Smooth muscle cell of the brain vasculature (primary cell): ENCODE measurements around the gene EPB41L5.
"Not testable (repeated sequence)": the region's sequence is repeated elsewhere in the genome, so short reads cannot be mapped to it uniquely, and the experiment has no call there.

Source experiments
- DNase-seq: peaks from one replicate; pipeline ENCODE4 v3.0.0-alpha.2; 2012; ENCODE audit warnings: low read depth, low spot score

The EPB41L5 gene

DNA sequence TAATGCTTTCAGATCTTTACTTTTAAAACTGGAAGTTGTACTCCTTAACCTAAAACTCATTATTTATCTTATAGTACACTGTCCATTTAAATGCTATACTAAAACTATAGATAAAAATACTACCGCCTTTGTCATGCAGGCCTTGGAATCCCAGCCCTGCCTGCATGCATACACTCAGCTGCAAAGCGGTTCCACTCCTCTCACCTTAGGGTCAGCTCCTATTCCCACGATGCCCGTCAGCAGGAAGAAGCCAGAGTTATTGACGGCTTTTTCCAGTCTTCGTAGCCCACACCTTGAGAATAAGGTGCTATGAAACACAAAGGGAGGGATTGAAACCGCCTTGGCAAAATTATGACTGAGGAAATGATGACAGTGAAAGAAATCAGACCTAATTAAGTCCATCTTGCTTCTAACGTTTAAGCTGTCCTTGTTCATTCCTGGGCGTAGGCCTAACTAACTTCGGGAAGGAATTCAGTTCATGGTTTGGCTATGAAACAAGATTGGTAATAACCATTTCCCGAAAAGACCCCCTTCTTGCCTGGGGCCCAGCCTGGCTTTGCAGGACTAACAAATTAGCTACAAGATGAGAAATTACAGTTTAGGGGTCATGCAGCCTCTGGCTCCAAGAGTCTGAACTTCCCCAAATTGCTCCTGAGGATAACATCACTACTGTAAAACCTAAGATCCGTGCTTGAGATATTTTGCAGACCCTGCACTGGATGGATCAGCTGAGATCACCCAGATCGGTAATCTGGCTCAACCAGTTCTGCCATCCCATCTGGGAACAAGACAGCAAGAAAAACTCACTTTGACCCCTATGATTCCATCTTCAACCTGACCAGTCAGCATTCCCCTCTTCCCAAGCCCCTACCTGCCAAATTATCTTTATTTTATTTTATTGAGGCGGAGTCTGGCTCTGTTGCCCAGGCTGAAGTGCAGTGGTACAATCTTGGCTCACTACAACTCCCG, 17.1 kb downstream of the EPB41L5 start:
- DNase-seq: no peak

DNA sequence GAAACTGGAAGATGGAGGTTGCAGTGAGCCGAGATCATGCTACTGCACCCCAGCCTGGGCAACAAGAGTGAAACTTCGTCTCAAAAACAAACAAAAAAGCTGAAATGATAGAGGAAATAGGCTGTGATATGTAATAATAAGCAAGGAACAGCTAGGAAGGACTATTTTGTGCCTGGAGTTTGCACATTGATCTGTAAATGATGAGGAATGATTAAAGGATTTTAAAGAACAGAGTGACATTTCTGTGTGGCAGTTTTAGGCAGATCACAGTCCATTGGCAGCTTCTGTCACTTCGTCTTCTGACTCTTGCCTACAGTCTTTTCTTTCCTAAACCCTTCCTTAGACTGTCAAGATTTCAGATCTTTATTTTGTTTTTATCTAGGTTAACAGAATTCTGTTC, 19.4 kb downstream of the EPB41L5 start:
- no peak for DNase-seq

DNA sequence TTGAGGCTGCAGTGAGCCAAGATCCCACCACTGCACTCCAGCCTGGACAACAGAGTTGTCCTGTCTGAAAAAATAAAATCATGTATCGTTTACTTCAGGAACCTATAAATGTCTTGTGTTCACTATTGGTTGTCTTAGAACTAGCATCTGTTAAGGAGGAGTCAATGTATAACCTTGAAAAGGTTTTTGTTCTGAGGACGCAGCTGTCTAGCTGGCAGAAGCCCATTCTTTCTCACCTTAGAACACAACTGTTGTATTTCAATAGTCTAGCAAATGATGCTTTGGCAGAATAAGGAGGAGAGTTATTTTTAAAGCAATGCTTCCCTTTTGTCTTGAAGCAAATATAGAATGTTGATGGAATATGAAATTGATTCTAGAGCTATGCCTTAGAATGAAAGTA, 21.1 kb downstream of the EPB41L5 start:
- no peak for DNase-seq

DNA sequence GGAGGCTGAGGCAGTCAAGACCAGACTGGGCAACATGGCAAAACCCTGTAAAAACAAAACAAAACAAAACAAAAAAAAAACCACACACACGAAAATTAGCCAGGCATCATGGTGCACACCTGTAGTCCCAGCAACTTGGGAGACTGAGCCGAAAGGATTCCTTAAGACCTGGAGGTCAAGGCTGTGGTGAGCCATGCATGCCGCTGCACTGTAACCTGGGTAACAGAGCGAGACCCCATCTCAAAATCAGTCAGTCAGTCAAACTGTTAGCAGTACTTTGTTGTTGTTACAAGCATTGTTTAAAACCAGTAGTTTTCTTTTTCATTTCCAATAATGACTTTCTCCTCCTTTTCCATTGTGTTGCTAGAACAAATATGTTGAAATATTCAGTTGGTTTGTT, 21.7 kb downstream of the EPB41L5 start:
- no peak for DNase-seq

DNA sequence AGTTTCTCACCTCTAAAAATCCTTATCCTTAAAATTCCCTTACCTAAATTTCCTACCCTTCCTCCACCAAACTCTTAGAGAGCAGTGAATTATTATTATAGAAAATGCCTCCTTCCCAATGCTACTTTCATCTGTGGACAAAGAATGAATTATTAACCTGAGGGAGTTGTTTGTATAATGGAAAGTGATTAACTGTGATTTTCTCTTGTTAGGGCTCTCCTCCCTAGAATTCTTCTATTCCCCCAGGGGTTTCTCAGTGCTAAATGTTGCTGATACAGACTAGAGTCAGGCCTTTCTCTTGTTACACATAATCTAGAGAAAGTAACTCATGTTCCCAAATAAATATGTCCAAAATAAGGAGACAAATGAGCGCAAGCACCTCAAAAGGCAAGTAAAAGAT, 23.3 kb downstream of the EPB41L5 start:
- DNase-seq: no peak

DNA sequence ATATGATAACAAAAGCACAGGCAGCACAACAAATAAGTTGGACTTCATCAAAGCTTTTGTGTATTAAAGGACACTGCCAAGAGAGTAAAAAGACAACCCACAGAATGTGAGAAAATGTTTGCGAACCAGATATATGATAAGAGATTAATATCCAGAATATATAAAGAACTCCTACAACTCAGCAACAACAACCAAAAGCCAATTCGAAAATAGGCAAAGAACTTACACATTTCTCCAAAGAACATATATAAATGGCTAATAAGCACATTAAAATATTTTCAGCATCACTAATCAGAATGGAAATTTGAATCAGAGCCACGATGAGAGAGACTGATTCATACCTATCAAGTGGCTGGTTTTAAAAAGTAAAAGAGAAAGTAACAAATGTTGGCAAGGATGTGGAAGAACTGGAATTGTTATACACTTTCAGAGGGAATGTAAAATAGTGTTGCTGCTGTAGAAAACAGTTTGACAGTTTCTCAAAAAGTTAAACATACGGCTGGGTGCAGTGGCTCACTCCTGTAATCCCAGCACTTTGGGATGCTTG, 25.2 kb downstream of the EPB41L5 start:
- DNase-seq: no peak

DNA sequence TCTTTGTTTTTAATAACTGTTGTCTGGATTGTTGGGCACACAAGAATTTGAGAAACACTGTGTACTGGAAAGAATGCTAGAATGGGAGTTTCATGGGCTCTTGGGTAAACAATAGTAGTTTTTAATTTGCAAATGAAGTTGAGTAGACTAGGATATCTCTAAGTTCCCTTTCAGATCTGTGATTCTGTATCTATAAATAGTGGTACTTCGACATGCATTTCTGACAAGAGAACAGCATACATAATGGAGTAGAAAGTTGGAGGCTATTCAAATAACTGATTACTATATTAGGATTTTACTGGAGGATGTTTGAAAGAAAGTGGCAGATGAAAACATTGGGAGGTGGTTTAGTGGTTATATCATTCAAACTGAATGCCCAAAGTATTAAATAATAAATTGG, 29.5 kb downstream of the EPB41L5 start:
- no peak for DNase-seq

DNA sequence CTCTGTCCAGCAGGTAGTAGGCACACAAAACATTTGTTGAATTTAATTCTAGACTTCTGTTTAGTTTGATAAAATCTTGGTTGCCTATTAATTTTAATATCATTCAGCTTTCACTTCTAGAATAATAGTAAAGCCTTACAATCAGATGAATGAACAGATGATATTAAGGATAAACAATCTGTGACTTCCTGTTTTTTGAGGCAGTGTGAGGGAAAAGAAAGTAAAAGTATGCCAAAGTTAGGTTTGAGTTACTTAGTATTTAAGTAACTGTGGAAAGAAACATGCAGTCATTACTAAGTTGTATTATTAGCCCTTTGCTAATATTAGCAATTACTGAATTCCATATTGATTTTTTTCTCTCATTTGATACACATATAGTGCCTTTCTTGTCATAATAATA, 31.5 kb downstream of the EPB41L5 start:
- DNase-seq: no peak

DNA sequence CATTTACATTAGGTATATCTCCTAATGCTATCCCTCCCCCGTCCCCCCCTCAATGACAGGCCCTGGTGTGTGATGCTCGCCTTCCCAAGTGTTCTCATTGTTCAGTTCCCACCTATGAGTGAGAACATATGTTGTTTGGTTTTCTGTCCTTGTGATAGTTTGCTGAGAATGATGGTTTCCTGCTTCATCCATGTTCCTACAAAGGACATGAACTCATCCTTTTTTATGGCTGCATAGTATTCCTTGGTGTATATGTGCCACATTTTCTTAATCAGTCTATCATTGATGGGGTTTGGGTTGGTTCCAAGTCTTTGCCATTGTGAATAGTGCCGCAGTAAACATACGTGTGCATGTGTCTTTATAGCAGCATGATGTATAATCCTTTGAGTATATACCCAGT, 32.9 kb downstream of the EPB41L5 start:
- not testable (repeated sequence) for DNase-seq

DNA sequence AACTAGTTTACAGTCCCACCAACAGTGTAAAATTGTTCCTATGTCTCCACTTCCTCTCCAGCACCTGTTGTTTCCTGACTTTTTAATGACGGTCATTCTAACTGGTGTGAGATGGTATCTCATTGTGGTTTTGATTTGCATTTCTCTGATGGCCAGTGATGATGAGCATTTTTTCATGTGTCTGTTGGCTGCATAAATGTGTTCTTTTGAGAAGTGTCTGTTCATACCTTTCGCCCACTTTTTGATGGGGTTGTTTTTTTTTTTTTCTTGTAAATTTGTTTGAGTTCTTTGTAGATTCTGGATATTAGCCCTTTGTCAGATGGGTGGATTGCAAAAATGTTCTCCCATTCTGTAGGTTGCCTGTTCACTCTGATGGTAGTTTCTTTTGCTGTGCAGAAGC, 33.4 kb downstream of the EPB41L5 start:
- DNase-seq: not testable (repeated sequence)

DNA sequence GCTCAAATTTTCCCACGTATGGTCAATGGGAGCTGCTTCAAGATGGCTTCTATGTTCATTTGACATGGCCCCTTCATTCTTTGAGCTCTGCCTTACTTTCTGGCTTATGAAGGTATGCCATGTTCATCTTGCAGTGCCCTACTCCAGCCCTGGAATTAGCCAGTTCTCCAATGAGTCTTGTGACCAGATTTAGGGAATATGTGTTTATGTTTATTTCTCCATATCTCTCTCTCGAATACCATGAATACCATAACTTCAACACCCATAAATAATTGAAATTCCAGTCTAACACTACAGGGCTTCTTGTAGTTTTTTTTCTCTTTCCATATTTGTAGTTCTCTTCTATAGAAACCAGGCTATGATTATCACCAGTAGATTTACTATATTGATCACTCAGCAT, 39.7 kb downstream of the EPB41L5 start:
- DNase-seq: no peak

DNA sequence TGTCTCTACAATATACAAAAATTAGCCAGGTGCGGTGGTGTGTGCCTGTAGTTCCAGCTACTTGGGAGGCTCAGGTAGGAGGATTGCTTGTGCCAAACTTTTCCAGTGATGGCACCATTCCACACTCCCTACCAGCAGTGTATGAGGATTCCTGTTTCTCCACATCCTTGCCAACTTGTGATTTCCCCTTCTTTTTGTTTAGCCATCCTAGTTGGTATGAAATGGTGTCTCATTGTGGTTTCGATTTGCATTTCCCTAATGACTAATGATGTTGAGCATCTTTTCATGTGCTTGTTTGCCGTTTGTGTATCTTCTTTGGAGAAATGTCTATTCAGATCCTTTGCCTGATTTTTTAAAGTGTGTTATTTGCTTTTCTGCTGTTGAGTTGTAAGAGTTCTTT, 41.0 kb downstream of the EPB41L5 start:
- DNase-seq: no peak

DNA sequence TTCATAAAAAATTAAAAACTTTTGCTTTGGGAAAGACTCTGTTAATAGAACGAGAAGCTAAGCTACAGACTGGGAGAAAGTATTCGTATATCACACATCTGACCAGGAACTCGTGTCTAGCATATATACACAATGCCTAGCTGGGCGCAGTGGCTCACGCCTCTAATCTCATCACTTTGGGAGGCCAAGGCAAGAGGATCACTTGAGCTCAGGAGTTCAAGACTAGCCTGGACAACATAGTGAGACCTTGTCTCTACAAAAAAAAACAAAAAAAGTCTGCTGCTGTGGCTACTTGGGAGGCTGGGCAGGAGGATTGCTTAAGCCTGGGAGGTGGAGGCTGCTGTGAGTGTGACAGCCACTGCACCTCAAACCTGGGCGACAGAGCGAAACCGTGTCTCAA, 46.6 kb downstream of the EPB41L5 start:
- no peak for DNase-seq

DNA sequence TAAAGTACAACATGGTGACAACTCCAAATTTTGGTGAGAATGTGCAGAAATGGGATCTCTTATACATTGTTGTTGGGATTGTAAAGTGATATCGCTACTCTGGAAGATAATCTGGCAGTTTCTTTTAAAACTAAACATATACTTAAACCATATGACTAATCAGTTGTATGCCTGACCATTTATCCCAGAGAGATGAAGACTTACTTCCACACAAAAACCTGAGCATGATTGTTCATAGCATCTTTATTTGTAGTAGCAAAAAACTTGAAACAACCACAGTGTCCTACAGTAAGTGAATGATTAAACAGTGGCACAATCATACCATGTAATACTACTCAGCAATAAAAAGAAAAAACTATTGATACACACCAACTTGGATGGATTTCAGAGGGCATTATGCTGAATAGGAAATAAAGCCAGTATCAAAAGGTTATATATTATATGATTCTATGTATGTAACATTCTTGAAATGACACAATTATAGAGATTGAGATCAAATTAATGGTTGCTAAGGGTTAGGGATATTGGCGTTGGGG, 47.3 kb downstream of the EPB41L5 start:
- no peak for DNase-seq

DNA sequence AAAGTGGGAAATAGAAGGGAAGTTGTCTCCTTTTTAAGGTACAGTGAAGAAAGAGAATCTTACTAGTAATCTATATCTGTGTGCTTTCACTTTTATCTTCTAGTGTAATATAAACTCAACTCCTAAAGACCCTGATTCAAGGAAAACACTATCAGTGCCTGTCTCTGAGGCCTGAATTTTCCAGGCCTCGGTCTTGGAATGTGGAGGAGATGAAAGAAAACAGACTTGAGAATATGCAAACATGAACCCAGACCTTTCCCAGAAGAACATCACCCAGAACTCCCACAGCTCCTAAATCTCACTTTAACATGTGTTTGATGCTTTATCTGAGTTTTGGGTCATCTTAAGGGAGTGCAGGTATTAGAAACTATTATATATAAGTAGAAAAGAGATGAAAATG, 51.8 kb downstream of the EPB41L5 start:
- peak; percentile 9 for DNase-seq

DNA sequence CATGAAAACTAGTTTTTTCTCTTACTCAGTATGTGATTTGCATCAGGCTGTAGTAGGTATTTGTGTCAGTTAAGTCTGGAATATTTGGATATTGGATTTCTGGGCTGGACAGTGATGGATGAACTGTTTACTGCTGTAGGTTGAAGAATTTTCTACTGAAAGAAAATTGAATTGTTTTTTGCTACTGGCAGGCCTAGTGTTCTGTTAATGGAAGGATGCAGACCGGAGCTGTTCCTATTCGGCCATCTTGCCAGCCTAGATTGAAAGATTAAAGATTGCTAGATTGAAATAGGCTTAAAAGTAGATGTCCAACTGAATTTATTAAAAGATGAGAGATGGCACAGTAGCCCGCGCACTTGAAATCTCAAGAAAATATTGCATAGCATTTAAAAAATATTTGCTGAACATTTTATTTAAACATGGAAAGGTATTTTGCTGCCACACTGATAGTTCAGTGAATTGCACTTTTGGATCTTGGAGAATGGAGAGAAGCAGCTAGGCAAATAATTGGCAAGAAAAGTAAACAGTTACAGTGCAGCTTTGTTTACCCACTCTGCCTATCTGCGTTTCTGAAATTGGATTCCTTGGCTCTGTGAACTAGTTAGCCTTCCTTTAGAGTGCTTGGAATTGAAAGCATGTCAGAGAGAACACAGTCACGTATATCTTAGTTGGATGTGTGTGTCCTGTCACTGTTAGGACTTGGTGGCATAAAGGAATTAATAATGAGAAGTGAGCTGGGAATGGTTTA, 54.1 kb downstream of the EPB41L5 start:
- DNase-seq: no peak

DNA sequence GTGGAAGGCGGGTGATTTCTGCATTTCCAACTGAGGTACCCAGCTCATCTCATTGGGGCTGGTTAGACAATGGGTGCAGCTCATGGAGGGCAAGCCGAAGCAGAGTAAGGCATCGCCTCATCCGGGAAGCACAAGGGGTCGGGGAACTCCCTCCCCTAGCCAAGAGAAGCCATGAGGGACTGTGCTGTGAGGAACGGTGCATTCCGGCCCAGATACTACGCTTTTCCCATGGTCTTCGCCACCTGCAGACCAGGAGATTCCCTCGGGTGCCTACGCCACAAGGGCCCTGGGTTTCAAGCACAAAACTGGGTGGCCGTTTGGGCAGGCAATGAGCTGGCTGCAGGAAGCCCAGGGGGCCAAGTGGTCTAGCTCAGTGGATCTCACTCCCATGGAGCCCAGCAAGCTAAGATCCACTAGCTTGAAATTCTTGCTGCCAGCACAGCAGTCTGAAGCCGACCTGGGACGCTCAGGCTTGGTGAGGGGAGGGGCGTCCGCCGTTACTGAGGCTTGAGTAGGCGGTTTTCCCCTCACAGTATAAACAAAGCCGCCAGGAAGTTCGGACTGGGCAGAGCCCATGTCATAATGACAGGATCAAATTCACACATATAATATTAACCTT, 55.3 kb downstream of the EPB41L5 start:
- not testable (repeated sequence) for DNase-seq

DNA sequence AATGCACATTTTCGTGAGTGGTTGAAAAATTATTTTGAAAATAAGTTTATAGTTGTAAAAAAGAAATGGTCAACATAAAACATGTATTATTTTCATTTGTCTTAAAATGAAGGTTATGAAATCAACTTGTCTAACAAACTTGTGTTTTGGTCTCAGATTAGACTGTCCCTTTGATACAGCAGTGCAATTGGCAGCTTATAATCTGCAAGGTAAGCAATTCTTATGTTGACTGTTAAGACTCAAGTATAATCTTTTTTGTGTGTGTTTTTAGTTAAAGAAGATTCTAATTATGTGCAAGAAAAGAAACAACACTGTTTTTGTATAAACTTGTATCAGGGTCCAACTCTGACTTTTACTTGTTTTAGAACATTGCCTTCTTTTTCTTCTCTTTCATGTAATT, 62.7 kb downstream of the EPB41L5 start:
- DNase-seq: no peak

DNA sequence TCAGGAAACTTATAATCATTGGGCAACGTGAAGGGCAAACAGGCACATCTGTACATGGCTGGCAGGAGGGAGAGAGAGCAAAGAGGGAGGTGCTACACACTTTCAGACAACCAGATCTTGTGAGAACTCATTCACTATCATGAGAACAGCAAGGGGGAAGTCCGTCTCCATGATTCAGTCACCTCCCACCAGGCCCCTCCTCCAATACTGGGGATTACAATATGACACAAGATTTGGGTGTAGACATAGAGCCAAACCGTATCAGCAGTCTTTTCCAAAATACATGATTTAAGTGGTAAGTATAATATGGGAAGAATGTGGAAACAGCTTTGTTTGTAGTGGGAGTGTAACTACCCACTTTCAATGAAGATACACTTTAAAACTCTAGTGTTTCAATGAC, 65.0 kb downstream of the EPB41L5 start:
- no peak for DNase-seq

DNA sequence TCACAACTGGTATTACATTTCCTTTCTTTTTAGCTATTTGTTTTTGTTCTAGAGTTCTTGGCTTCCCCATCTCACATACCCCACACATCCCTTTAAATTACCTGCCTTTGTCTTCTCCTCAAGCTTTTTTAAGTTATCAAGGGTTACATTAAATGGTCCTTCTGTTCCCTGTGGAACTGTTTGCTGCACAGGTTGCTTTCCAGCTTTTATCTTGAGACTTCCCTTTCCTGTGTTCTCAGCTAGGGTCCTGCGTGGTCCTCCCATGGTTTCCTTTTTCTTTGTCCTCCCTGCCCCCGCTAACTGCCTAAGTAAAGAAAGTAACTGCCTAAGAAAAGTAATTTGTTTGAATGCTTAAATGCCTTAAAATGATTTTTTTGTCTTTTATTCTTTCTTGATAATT, 66.8 kb downstream of the EPB41L5 start:
- DNase-seq: no peak

DNA sequence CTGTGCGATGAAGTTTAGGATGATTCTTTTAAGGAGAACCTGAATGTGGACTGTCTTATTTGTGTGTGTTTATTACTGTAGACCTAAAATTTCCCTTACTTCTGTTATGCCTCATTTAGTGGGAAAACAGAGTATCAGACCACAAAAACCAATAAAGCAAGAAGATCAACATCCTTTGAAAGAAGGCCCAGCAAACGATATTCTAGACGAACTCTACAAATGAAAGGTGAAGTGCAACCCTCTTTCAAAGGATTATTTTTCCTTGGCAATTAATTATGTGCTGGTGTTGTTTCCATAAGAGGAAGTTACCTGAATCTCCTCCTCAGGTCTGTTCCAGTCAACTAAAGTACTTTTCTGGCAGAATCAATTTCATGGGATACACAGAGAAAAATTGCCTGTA, 78.6 kb downstream of the EPB41L5 start:
- DNase-seq: no peak

DNA sequence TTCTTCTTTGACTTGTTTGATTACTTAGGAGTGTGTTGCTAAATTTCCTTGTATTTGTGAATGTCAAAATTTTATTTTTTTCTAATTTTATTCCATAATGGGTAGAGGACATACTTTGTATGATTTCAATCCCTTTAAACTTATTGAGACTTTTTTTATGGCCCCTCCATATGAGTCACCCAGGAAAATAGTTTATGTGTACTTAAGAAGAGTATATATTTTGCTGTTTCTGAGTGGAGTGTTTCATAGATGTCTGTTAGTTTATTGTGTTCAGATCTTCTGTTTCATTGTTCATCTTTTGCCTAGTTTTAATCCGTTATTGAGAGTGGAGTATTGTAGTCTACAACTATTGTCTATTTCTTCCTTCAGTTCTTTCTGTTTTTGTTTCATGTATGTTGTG, 81.9 kb downstream of the EPB41L5 start:
- no peak for DNase-seq
